Measurements from ENCODE around the gene MARVELD3.

Gene MARVELD3

DNA sequence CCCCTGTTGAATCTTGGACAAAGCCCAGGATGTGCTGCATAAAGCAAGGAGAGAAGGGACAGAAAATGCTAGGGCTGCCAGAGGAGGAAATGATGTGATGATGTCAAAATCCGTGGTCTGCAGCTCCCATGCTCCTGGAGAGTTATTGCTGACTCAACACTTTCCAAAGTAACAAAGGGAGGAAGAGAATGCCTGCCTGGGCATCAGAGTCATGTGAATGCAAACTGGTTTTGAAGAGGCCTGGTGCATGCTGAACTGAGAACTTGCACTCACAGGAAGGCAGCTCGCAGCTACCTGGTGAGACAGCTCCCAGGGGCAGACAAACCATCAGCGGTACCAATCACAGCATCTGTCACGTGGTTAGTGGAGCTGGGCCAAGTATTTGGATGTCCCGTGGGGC is 2.8 kb downstream of the MARVELD3 start:
- no peak for FAIRE-seq
- DNase-seq (ENCODE audit: insufficient read length), result no peak

DNA sequence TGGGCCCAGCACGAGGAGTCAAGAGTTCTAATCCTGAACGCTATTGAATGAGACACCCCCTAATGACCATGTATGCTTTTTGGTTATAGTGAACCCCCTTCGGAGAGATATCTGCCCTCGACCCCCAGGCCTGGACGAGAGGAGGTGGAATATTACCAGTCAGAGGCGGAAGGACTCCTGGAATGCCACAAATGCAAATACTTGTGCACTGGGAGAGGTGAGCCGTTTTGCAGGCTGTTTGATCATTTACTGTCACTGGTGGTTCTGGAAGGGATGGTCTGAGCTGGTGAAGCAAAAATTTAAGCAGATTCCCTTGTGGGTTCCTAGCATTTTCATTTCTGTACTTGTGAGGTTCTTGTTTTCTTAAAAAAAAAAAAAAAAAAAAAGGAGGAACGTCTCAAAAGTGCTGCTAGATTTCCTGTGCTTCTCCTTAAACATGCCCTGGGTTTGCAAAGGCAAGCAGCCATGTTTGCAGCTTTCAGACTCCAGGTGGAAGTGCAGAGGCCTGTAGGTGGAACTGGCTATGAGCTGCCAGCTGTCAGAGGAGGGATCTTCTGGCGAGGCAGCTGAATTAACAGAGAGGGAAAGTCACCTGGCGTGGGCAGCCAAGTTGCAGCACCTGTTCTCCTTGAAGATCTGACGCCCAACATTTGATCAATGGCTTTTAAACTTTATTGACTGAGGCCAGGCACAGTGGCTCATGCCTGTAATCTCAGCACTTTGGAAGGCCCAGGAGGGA is 3.5 kb downstream of the MARVELD3 start:
- no peak for FAIRE-seq
- TF ChIP-seq POLR2AphosphoS5 (IDR thresholded peaks at IDR 0.05; ENCODE audit: low read depth, low read length) (no peak), TAF1 (IDR thresholded peaks at IDR 0.05; ENCODE audit: borderline replicate concordance, low read depth, low read length) (no peak), POLR2A (IDR thresholded peaks at IDR 0.05; ENCODE audit: low read depth, low read length) (no peak)
- DNase-seq (ENCODE audit: insufficient read length), result no peak

More for the DNA sequence above, 2.8 kb downstream of the MARVELD3 start:
- no peak for TF ChIP-seq POLR2A (IDR thresholded peaks at IDR 0.05; ENCODE audit: low read depth, low read length)
- TF ChIP-seq POLR2AphosphoS5 (IDR thresholded peaks at IDR 0.05; ENCODE audit: low read depth, low read length), result no peak
- TF ChIP-seq TAF1 (IDR thresholded peaks at IDR 0.05; ENCODE audit: borderline replicate concordance, low read depth, low read length), result no peak

GRCh38 chr16:71630808-71631207 is 4.8 kb downstream of the MARVELD3 start:
- DNase-seq (ENCODE audit: insufficient read length) (no peak), FAIRE-seq (no peak)
- no peak for TF ChIP-seq POLR2AphosphoS5 (IDR thresholded peaks at IDR 0.05; ENCODE audit: low read depth, low read length)
- TF ChIP-seq TAF1 (IDR thresholded peaks at IDR 0.05; ENCODE audit: borderline replicate concordance, low read depth, low read length), result no peak
- no peak for TF ChIP-seq POLR2A (IDR thresholded peaks at IDR 0.05; ENCODE audit: low read depth, low read length)

DNA sequence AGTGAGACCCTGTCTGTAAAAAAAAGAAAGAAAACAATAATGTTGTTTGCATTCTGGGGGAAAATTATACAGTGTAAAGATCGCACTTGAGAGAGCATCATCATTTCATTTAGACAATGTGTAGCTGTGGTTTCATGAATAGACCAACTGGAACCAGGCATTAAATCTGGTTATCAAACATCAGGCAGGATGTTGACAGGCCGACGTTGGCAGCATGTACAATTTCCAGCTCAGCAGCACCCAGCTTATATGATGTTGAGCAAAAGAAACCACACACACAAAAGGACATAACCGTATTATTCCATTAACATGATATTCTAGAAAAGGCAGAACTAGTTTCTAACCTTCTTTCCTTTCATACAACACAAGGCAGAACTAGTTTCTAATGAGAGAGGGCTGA is 5.8 kb downstream of the MARVELD3 start:
- FAIRE-seq, result no peak
- no peak for TF ChIP-seq POLR2A (IDR thresholded peaks at IDR 0.05; ENCODE audit: low read depth, low read length)
- no peak for TF ChIP-seq TAF1 (IDR thresholded peaks at IDR 0.05; ENCODE audit: borderline replicate concordance, low read depth, low read length)
- no peak for TF ChIP-seq POLR2AphosphoS5 (IDR thresholded peaks at IDR 0.05; ENCODE audit: low read depth, low read length)
- no peak for DNase-seq (ENCODE audit: insufficient read length)

- TF ChIP-seq TAF1 (IDR thresholded peaks at IDR 0.05; ENCODE audit: borderline replicate concordance, low read depth, low read length) (no peak), POLR2A (IDR thresholded peaks at IDR 0.05; ENCODE audit: low read depth, low read length) (no peak), POLR2AphosphoS5 (IDR thresholded peaks at IDR 0.05; ENCODE audit: low read depth, low read length) (no peak)
- DNase-seq (ENCODE audit: insufficient read length) (no peak), FAIRE-seq (no peak)
Measured at GRCh38 chr16:71635632-71636031, 9.6 kb downstream of the MARVELD3 start.

DNA sequence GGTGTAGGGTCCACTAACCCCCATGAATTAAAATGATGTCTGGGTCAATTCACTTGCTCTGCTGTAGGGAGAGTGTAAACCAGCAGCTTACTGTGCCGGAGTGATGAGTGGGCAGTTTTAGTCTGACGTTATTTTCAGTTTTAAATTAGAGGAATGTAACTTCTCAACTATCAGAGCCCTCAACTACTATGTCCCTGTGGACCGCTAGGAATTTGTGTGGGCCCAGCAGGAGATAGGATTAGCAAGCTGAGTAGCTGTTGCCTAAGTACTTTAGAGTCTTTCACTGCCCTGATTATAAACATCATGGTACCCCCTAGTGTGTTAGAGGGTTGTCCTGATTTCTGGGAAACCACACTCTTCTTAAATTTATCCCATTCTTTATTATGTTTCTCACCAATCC is 11.4 kb downstream of the MARVELD3 start:
- no peak for TF ChIP-seq POLR2AphosphoS5 (IDR thresholded peaks at IDR 0.05; ENCODE audit: low read depth, low read length)
- TF ChIP-seq TAF1 (IDR thresholded peaks at IDR 0.05; ENCODE audit: borderline replicate concordance, low read depth, low read length), result no peak
- no peak for TF ChIP-seq POLR2A (IDR thresholded peaks at IDR 0.05; ENCODE audit: low read depth, low read length)

DNA sequence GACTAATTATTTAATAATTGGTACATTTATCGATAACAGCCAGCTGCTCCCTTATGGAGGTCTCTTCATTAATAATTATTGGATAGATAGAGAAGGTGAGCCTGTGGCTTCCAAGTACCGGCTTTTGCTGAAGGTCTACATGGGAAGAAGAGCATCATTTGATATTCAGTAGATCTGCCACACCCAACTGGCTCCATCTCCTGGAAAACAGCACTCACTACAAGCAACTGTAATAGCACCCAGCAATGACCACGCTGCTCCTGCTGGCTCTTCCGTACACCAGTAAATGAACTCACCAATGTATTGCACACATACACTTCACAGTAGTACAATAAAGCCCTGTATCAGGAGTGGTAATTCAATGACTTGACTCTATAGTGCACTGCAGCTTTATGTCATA is 19.5 kb downstream of the MARVELD3 start:
- no peak for FAIRE-seq
- DNase-seq (ENCODE audit: insufficient read length), result no peak

More for the DNA sequence above, 11.4 kb downstream of the MARVELD3 start:
- no peak for DNase-seq (ENCODE audit: insufficient read length)
- FAIRE-seq, result no peak

GRCh38 chr16:71647391-71647790 is 21.4 kb downstream of the MARVELD3 start:
- DNase-seq (ENCODE audit: insufficient read length) (no peak), FAIRE-seq (no peak)
- TF ChIP-seq TAF1 (IDR thresholded peaks at IDR 0.05; ENCODE audit: borderline replicate concordance, low read depth, low read length) (no peak), POLR2AphosphoS5 (IDR thresholded peaks at IDR 0.05; ENCODE audit: low read depth, low read length) (no peak), POLR2A (IDR thresholded peaks at IDR 0.05; ENCODE audit: low read depth, low read length) (no peak)

More for the DNA sequence above, 19.5 kb downstream of the MARVELD3 start:
- TF ChIP-seq TAF1 (IDR thresholded peaks at IDR 0.05; ENCODE audit: borderline replicate concordance, low read depth, low read length) (no peak), POLR2AphosphoS5 (IDR thresholded peaks at IDR 0.05; ENCODE audit: low read depth, low read length) (no peak), POLR2A (IDR thresholded peaks at IDR 0.05; ENCODE audit: low read depth, low read length) (no peak)

DNA sequence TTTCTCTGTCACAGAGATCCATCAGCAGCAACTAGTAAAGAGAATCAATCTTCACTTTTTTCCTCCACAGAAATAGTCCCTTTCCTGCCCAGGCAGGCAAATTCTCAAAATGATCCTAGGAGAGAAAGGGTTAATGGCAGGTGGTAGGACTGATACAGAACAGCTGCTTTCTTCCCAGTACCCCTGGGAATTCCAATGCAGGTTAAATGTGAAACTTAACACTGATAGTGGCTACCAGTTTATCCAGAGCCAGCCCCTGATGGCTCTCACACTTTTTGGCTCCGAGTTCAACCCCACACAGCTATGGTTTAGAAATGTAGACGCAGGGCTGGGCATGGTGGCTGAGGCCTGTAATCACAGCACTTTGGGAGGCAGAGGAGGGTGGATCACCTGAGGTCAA is 22.2 kb downstream of the MARVELD3 start:
- TF ChIP-seq POLR2AphosphoS5 (IDR thresholded peaks at IDR 0.05; ENCODE audit: low read depth, low read length) (no peak), POLR2A (IDR thresholded peaks at IDR 0.05; ENCODE audit: low read depth, low read length) (no peak), TAF1 (IDR thresholded peaks at IDR 0.05; ENCODE audit: borderline replicate concordance, low read depth, low read length) (no peak)
- FAIRE-seq, result no peak
- DNase-seq (ENCODE audit: insufficient read length), result no peak

DNA sequence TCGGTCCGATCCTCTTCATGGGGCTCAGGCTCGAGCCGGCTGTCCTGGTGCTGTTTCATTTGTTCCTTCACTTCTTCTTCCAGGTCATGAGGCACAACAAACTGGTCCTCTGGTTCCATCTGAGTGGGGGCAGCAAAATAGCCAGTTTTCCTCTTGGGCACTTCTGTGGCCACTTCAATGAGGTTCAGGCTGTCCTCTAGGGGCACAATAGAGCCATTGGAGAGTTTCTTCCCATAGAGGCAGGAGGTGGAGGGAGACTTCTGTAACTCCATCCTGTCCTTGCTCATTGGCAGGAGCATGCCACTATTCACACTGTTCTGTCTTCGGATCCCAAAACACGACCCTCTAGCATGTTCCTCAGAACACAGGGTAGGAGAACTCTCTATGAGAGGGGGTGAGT is 22.9 kb downstream of the MARVELD3 start:
- TF ChIP-seq POLR2AphosphoS5 (IDR thresholded peaks at IDR 0.05; ENCODE audit: low read depth, low read length) (no peak), POLR2A (IDR thresholded peaks at IDR 0.05; ENCODE audit: low read depth, low read length) (no peak), TAF1 (IDR thresholded peaks at IDR 0.05; ENCODE audit: borderline replicate concordance, low read depth, low read length) (no peak)
- no peak for FAIRE-seq
- DNase-seq (ENCODE audit: insufficient read length), result no peak

DNA sequence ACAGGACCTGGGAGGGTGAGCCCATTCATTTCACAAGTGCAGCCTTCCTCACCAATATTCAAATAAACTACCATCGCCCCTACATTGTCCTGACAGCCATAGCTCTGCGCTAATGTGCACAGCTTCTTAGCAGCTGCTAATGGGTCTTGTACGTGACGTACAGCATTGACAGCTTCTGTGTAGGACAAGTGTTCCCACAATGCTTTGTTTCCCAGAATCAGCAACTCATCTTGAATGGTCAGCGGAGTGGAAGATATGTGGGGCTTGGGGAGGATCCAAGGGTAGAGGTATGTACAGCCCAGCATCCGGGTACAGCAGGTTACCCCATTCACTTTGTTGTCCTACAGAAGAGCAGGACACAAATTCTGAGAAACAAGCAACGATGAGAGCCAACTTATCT is 23.7 kb downstream of the MARVELD3 start:
- FAIRE-seq (no peak), DNase-seq (ENCODE audit: insufficient read length) (no peak)
- TF ChIP-seq POLR2AphosphoS5 (IDR thresholded peaks at IDR 0.05; ENCODE audit: low read depth, low read length) (no peak), POLR2A (IDR thresholded peaks at IDR 0.05; ENCODE audit: low read depth, low read length) (no peak), TAF1 (IDR thresholded peaks at IDR 0.05; ENCODE audit: borderline replicate concordance, low read depth, low read length) (no peak)

DNA sequence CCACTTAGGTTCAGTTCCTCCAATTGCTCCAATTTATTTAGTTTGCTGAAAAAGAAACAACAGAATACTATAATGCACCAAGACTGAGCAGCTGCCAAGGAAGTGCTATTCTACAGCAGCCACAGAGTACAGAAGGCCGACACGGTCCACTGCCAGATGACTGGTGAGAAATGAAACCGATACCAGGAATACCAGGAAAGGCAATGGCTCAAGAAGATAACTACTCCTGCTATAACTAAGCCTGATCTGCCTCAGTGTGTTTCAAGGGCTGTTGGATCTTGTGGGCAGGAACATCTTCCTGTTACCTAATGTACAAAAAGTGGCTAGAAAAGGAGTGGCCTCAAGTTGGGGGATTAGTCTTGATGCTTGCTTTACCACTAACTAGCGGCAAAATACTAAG is 32.8 kb downstream of the MARVELD3 start:
- DNase-seq (ENCODE audit: insufficient read length) (no peak), FAIRE-seq (peak; percentile 9)
- TF ChIP-seq TAF1 (IDR thresholded peaks at IDR 0.05; ENCODE audit: borderline replicate concordance, low read depth, low read length) (no peak), POLR2AphosphoS5 (IDR thresholded peaks at IDR 0.05; ENCODE audit: low read depth, low read length) (no peak), POLR2A (IDR thresholded peaks at IDR 0.05; ENCODE audit: low read depth, low read length) (no peak)
